GM23338 (cell line): ENCODE measurements around the gene CLTA. TPM values are rescaled to one million over a fixed set of nuclear protein-coding genes. Genes with fewer than 3 reads are reported as not detected.

Experiments
- ETS1 ChIP-seq: IDR thresholded peaks from 2 replicates; pipeline ENCODE4 v1.6.1; 2016; ENCODE audit warnings: antibody characterized with exemption
- JUNB ChIP-seq: IDR thresholded peaks from one replicate; pipeline ENCODE4 v1.6.1; 2016; ENCODE audit warnings: antibody characterized with exemption; ENCODE audit not compliant: unreplicated experiment
- ZNF331 ChIP-seq: fragments of 250-450 bp; sonication (Bioruptor Pico); IDR thresholded peaks from 2 replicates; pipeline ENCODE4 v1.5.0; 2020; ENCODE audit warnings: low read depth, mild to moderate bottlenecking, moderate library complexity
- polyA plus RNA-seq: library from polyadenylated mRNA; unstranded; fragments of >200 nt; fragmentation: Nextera tagmentation; extraction: Ambion mirVana; gene quantifications from 2 replicates; pipeline ENCODE4 v1.2.1, GENCODE V29; 2016
- total RNA-seq: library from RNA; depleted of rRNA; stranded (reverse); fragments of >200 nt; shearing (Covaris generic); gene quantifications from 2 replicates; pipeline ENCODE4 v1.2.3, GENCODE V29; 2014; rRNA removed
- TF ChIP-seq, protein P1 (sequence below): fragments of 250-450 bp; sonication (Bioruptor Pico); IDR thresholded peaks from 2 replicates; pipeline ENCODE4 v1.5.0; 2020; ENCODE audit warnings: mild to moderate bottlenecking, moderate library complexity

The CLTA gene
- total and polyA plus RNA-seq, 2 experiments from 2014 or later = 223 to 259 TPM

DNA sequence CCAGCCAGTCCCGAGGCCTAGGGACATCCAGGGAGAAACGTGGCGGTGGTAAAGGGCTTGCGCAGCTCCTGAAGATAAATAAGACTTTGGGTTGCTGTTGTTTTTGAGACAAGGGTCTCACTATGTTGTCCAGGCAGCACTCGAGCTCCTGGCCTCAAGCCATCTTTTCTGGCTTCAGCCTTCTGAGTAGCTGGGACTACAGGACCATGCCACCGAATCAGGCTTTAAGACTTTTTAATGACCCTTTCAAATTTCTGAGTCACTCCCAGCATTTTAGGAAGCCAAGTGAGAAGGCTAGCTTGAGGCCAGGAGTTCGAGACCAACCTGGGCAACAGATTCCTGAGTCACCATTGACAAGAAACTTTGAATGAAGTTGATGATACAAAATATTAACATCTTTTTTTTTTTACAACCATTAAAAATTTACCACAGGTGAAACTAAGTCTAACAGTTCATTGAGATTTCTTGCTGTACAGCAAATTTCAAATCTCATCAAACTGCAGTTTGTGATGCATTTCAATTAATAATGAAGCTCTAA, 68.3 kb downstream of the CLTA start (continued):
- TF ChIP-seq, protein P1, sequence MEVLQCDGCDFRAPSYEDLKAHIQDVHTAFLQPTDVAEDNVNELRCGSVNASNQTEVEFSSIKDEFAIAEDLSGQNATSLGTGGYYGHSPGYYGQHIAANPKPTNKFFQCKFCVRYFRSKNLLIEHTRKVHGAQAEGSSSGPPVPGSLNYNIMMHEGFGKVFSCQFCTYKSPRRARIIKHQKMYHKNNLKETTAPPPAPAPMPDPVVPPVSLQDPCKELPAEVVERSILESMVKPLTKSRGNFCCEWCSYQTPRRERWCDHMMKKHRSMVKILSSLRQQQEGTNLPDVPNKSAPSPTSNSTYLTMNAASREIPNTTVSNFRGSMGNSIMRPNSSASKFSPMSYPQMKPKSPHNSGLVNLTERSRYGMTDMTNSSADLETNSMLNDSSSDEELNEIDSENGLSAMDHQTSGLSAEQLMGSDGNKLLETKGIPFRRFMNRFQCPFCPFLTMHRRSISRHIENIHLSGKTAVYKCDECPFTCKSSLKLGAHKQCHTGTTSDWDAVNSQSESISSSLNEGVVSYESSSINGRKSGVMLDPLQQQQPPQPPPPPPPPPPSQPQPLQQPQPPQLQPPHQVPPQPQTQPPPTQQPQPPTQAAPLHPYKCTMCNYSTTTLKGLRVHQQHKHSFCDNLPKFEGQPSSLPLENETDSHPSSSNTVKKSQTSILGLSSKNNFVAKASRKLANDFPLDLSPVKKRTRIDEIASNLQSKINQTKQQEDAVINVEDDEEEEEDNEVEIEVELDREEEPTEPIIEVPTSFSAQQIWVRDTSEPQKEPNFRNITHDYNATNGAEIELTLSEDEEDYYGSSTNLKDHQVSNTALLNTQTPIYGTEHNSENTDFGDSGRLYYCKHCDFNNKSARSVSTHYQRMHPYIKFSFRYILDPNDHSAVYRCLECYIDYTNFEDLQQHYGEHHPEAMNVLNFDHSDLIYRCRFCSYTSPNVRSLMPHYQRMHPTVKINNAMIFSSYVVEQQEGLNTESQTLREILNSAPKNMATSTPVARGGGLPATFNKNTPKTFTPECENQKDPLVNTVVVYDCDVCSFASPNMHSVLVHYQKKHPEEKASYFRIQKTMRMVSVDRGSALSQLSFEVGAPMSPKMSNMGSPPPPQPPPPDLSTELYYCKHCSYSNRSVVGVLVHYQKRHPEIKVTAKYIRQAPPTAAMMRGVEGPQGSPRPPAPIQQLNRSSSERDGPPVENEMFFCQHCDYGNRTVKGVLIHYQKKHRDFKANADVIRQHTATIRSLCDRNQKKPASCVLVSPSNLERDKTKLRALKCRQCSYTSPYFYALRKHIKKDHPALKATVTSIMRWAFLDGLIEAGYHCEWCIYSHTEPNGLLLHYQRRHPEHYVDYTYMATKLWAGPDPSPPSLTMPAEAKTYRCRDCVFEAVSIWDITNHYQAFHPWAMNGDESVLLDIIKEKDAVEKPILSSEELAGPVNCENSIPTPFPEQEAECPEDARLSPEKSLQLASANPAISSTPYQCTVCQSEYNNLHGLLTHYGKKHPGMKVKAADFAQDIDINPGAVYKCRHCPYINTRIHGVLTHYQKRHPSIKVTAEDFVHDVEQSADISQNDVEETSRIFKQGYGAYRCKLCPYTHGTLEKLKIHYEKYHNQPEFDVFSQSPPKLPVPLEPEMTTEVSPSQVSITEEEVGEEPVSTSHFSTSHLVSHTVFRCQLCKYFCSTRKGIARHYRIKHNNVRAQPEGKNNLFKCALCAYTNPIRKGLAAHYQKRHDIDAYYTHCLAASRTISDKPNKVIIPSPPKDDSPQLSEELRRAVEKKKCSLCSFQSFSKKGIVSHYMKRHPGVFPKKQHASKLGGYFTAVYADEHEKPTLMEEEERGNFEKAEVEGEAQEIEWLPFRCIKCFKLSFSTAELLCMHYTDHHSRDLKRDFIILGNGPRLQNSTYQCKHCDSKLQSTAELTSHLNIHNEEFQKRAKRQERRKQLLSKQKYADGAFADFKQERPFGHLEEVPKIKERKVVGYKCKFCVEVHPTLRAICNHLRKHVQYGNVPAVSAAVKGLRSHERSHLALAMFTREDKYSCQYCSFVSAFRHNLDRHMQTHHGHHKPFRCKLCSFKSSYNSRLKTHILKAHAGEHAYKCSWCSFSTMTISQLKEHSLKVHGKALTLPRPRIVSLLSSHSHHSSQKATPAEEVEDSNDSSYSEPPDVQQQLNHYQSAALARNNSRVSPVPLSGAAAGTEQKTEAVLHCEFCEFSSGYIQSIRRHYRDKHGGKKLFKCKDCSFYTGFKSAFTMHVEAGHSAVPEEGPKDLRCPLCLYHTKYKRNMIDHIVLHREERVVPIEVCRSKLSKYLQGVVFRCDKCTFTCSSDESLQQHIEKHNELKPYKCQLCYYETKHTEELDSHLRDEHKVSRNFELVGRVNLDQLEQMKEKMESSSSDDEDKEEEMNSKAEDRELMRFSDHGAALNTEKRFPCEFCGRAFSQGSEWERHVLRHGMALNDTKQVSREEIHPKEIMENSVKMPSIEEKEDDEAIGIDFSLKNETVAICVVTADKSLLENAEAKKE (CRISPR knock-in tag) = no peak
- TF ChIP-seq JUNB (no peak), ZNF331 (CRISPR knock-in tag) (no peak), ETS1 (no peak)

Other genes with a start within 250 kb of the CLTA start
- not detected in 2 replicates for gene OR2S2, start 232.8 kb upstream of the CLTA start, total RNA-seq
- gene OR2S2, start 232.8 kb upstream of the CLTA start, polyA plus RNA-seq = not detected in 2 replicates
- 8.1 and 8.6 TPM in 2 replicates for gene RECK, start 154.0 kb upstream of the CLTA start, total RNA-seq
- 11.3 and 11.6 TPM in 2 replicates for gene RECK, start 154.0 kb upstream of the CLTA start, polyA plus RNA-seq
- 4.4 and 5.1 TPM in 2 replicates for gene GLIPR2, start 54.2 kb upstream of the CLTA start, total RNA-seq
- gene GLIPR2, start 54.2 kb upstream of the CLTA start, polyA plus RNA-seq = 5.7 and 7.0 TPM in 2 replicates
- 0.14 TPM in 1 of 2 replicates, not detected in the other for gene CCIN, start 21.5 kb upstream of the CLTA start, total RNA-seq
- gene CCIN, start 21.5 kb upstream of the CLTA start, polyA plus RNA-seq = not detected in 2 replicates
- 10.9 and 15.7 TPM in 2 replicates for gene GNE, start 67.5 kb downstream of the CLTA start, total RNA-seq
- 2.2 and 2.3 TPM in 2 replicates for gene GNE, start 67.5 kb downstream of the CLTA start, polyA plus RNA-seq
- gene RNF38, start 209.3 kb downstream of the CLTA start, total RNA-seq = 60.3 and 61.9 TPM in 2 replicates
- gene RNF38, start 209.3 kb downstream of the CLTA start, polyA plus RNA-seq = 13.7 and 15.6 TPM in 2 replicates